GM21423 (cell line): ENCODE measurements around the gene PRIMPOL.

Experiments
- ATAC-seq: cut with Tn5 transposase; IDR thresholded peaks from one replicate; pipeline ENCODE4 v1.9.1; 2021; ENCODE audit warnings: mild to moderate bottlenecking, moderate library complexity; ENCODE audit not compliant: unreplicated experiment

PRIMPOL gene

DNA sequence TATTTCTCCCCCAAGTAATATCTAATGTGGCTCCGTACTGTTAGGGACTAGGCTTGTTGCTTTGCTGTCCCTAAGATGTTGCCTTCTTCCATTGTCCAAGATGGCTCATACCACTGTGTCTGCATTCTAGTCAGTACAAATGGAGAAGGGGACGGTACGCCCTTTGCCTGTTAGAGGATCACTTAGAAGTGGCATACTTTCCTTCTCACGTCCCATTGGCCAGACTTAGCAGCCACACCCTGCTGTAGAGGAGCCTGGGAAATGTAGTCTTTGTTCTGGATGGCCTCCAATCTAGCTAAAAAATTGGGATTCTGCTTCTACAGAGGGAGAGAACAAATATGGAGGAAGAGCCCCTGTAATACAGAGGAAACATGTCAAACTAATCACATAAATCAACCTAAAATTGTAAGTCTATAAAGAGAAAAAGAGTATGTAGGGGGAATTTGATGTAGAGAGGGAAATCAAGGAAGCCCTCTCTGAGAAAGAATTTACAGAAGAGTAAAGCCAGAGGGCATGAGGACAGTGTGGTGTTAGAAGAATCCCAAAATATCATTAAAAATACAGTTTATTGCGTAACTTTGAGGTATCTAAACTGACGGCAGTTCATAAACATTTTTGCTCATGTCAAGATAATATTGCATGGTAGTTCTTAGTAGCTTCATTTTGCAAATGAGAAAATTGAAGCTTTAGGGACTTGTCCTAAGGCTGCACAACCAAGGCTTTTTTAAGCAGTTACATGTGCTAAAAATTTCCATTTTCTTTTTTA lies 15.1 kb downstream of the PRIMPOL start:
- ATAC-seq, result no peak

DNA sequence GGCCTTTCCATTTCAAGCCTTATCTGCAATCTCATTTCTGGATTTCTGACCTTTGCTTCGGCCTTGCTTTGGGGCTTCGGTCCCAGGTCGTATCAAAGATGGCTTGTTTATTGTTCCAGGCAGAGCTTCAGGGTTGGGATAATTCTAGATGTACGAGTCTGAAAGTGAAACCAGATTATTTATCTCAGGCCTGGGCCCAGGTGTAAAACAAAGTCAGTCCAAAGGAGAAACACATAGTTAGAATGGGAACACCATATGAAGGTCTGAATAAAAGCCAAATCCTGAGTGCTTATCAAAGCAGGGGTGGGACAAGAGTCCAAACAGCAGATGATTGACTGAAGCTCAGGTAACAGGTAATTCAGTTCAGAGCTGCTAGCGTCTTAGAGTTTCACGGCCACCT lies 17.1 kb downstream of the PRIMPOL start:
- ATAC-seq, result no peak

DNA sequence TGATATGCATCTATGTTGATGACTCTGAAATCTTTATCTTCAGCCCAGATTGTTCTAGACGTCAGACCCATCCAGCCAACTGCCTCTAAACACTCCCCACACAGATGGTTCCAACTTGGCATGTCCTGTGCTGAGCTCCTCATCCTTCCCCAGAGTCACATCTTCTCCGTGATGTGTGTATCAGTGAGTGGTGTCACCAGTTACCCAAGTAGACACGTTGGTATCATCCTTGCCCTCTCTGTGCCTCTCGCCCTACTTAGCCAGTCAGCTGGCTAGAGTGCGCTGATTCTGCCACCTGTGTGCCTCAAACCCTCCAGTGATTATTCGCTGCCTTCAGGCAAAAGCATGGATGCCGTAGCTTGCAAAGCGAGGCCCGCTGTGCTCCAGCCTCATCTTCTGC lies 18.6 kb downstream of the PRIMPOL start:
- no peak for ATAC-seq

- ATAC-seq, result no peak
Measured at GRCh38 chr4:184668511-184669114, 19.1 kb downstream of the PRIMPOL start.

- ATAC-seq, result no peak
Measured at GRCh38 chr4:184669251-184669650, 19.7 kb downstream of the PRIMPOL start.

DNA sequence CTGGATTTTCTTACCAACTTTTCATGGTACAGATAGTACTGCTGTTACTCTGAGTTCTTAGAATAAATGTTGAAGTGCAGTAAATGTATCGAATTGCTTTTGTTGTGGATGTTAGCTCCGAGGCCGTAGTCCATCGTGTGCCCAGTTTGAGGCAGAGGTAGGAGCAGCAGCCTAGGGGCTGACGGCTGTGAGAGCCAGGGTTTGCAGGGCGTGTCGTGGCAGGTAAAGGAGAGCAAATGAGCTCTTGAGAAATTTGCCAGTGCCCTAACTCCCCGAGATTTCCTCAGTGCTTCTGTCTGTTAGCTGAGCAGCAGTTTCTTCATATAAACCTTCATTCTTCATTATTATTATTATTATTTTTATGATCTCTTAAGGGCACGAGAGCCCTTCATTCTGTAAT lies 21.6 kb downstream of the PRIMPOL start:
- no peak for ATAC-seq

DNA sequence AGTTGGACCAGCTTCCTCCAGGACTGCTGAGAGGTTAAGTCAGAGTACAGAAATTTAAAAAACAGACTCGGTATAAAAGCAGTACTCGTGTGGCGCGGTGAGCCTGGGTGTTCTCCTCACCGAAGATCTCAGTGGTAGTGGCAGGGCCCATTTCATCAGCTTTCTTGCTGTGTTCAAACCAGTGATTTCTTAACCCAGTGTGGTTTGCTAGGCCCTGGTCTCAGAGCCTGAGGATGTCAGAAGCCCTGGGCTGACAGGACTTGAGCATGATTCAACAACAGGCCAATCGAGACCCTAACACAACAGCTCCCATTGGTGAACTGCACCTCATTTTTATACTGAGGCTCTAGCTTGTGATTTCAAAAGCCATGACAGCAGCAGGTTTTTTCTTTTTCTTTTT lies 23.2 kb downstream of the PRIMPOL start:
- no peak for ATAC-seq

DNA sequence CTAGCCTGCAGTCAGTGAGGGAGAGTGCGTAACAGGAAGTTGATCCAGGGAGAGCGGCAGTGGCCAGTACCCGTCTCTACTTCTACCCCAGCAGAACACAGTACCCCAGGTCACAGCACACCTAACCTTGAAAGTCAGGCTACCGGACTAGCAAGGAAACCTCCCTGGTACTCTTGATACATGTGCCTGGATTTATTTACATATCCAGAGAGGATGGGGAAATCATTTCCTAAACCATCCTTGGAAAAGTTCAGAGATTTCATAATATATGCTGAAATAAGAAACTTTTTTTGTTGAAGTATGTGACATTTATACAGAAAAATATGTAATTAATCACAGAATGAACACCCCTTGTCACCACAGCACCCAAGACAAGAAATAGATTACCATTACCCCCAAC lies 24.5 kb downstream of the PRIMPOL start:
- ATAC-seq, result no peak

GRCh38 chr4:184675018-184675417 lies 25.5 kb downstream of the PRIMPOL start:
- ATAC-seq, result no peak

- no peak for ATAC-seq
Measured at GRCh38 chr4:184675821-184676492, 26.4 kb downstream of the PRIMPOL start.

GRCh38 chr4:184680698-184681097 lies 31.2 kb downstream of the PRIMPOL start:
- ATAC-seq, result no peak

- no peak for ATAC-seq
Measured at GRCh38 chr4:184681916-184682315, 32.4 kb downstream of the PRIMPOL start.

DNA sequence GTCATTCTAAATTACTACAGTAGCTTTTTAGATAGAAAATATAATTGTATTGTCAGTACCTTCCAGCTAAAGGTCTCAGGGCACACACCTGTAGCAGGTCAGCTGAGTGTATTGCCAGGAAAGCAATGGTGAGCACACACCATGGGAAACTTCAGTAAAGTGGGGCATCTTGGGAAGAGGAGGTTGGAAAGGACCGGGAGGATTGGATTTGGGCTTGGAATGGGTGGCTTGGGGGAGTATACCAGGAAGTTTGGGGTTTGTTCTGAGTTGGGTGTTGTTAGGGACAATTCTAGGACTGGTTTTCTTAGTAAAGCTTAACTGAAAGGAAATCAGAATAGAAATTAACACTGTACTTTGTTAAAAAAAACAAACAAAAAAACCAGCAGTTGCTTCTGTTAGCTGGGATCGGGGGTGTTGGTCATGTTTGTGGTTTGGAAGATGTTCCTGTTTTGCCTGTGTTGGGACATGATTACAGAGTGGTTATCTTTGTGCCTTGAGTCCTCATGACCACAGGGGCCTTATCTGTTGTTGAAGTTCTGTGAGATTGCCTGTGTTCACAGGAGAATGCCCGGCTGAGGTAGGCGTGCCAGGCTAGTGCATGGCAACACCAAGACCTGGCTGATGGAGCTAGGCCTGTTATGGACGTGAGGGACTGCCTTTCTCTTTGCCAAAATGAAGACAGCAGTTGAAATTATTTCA lies 35.1 kb downstream of the PRIMPOL start:
- ATAC-seq, result no peak

DNA sequence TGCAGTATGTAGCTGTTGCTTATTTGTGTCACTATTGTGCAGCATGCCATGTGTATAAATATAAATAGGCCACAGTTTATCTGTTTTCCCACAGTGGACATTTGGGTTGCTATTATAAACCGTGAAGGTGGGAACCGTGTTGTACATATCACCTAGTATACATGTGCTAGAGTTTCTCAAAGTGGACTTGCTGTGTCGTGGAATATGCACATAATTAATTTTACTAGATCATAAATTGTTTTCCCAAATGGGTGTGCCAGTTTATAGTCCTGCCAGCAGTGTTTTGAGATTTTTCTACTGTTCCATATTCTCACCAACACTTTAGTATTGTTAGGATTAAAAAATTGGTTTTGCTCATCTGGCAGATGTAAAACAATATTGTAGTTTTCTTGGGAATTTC lies 38.5 kb downstream of the PRIMPOL start:
- ATAC-seq, result no peak

- no peak for ATAC-seq
Measured at GRCh38 chr4:184688447-184688846, 38.9 kb downstream of the PRIMPOL start.

DNA sequence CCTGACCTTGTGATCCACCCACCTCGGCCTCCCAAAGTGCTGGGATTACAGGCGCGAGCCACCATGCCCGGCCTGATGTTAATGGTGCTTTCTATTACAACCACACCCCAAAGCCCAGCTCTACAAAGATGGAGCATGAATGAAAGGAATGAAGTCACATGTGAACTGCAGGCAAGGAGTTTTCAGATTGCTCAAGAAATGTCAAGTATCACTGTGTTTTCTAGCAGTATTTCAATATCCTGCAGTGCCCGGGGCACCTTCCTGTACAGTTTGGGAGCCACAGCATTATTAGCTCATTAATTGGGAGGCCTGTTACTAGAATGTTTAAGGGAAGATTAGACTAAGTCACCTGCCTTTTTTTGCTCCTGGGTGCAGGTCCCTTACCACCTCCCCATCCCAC lies 40.1 kb downstream of the PRIMPOL start:
- no peak for ATAC-seq

GRCh38 chr4:184693056-184693455 lies 43.5 kb downstream of the PRIMPOL start:
- ATAC-seq, result no peak

GRCh38 chr4:184694412-184694956 lies 44.9 kb downstream of the PRIMPOL start:
- no peak for ATAC-seq

- ATAC-seq, result no peak
Measured at GRCh38 chr4:184695178-184695896, 45.8 kb downstream of the PRIMPOL start.

DNA sequence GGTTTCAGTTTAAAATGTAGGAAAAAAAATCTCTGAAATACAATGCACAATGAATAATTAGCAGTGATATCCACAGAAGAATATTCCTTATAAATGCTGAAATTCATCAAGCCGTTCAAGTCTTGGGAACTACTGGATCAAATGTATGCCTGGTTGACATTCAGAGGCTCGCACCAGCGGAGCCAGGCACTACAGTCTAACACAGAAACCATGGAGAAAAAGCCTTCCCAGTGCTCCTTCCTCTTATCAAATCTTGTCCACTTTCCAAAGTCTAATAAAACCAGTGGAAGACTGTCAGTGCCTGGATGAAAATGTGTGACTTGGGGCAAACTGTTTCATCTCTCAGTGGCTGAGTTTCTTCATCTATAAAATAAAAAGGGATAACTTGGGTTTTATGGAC lies 48.4 kb downstream of the PRIMPOL start:
- ATAC-seq, result no peak

DNA sequence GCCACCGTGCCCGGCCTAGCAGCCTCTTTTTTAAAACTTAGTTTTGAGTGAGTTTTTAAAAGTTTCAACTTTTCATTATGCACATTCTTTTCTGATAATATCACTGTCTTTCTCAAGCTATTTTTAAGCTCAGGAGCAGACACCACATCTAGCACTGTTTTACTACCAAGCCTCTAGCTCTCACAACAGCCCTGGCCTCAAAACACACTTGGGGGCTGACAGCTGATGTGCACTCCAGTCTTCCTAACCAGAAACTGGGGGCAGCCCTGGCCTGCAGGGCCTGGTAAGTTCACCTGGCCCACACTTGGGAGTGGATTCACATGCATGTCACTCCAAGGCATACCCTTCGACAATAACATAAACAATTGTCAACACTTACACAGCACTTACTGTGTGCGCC lies 50.4 kb downstream of the PRIMPOL start:
- ATAC-seq, result no peak
